Measurements from ENCODE around the gene RCAN2.

The RCAN2 gene

DNA sequence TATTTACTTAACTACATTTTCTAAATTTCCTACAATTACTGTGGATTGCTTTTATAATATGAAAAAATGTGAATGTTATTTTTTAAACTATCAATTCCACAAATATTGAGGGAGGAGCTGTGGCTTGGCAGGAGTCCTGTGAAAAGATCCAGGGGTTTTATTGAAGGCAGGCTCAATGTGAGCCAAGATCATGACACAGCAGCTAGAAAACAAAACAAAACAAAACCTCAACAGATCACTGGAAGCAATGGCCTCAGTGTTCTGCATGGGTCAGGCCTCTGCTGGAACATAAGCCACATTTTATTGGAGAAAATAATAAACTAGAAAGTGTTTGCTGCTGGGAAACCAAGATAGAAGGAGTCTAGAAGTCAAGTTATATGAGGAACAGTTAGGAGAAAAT is 19.4 kb upstream of the RCAN2 start:
- H3K36me3 ChIP-seq (ENCODE audit: control insufficient read depth in 2 of 2, insufficient read depth in 2 of 2, low read length in 2 of 2): no peaks in the 10 kb centered on the region
- H3K9me3 ChIP-seq (ENCODE audit: control insufficient read depth in 2 of 2, low read length in 2 of 2): no peaks in the 10 kb centered on the region
- peaks cover 4% of the 10 kb centered on the region for H3K4me1 ChIP-seq (ENCODE audit: control insufficient read depth, insufficient read depth, low read length)
- H3K9ac ChIP-seq (ENCODE audit: low read length in 2 of 2): no peak overlapping the region
- no peak overlapping the region for H3K4me3 ChIP-seq (ENCODE audit: low read length in 2 of 2)
- peak overlapping the region; percentile 13 for H3K27ac ChIP-seq (ENCODE audit: low read length)
- no peaks in the 10 kb centered on the region for H3K27me3 ChIP-seq (ENCODE audit: control insufficient read depth in 1 of 2, insufficient read depth in 2 of 2, low read length in 2 of 2)

DNA sequence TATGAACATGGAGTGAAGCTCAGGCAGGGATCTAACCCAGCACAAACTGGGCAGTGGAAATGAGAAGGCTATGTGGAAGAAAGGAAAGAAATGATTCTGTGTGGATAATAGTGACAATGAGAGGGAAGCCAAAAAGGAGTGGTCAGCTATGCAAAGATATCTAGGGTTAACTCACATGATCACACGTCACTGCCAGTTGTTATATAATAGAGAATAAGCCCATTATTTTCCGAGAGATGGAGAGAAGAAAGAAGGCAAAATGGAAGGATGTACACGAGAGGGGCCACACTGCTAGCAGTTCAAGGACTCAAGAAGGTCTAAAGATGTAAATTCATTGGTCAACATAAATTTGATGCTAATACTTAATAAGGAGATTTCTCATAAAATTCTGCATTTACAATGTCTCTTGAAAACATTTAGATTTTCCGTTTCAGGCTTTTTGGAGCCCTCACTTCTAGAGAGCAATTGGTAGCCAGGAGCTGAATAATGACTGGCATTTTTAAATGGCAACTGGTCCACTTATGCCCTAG is 18.8 kb upstream of the RCAN2 start:
- Histone ChIP-seq H3K27ac (ENCODE audit: low read length) (peak overlapping the region; percentile 13), H3K27me3 (ENCODE audit: control insufficient read depth in 1 of 2, insufficient read depth in 2 of 2, low read length in 2 of 2) (no peaks in the 10 kb centered on the region), H3K4me1 (ENCODE audit: control insufficient read depth, insufficient read depth, low read length) (peaks cover 4% of the 10 kb centered on the region), H3K4me3 (ENCODE audit: low read length in 2 of 2) (no peak overlapping the region), H3K9me3 (ENCODE audit: control insufficient read depth in 2 of 2, low read length in 2 of 2) (no peaks in the 10 kb centered on the region), H3K9ac (ENCODE audit: low read length in 2 of 2) (no peak overlapping the region), H3K36me3 (ENCODE audit: control insufficient read depth in 2 of 2, insufficient read depth in 2 of 2, low read length in 2 of 2) (no peaks in the 10 kb centered on the region)

DNA sequence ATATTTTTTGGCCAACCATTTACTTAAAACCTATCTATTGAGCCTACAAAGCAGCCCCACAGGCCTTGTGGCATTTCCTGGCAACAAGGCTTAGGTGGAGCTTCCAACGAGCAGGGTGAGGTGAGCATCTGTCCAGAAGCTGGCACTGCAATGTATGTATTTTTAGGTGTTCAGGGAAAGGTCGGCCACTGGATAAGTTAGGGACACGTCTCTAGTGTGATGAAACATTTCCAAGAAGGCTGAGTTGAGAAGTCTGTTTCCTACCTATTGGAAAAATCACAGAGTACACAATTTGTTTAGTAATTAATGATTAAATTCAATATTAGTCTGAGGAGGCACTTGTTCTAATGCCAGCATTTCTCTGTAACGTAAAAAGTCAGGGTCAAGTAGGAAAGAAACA is 17.8 kb upstream of the RCAN2 start:
- Histone ChIP-seq H3K36me3 (ENCODE audit: control insufficient read depth in 2 of 2, insufficient read depth in 2 of 2, low read length in 2 of 2) (no peaks in the 10 kb centered on the region), H3K27ac (ENCODE audit: low read length) (no peak overlapping the region), H3K9me3 (ENCODE audit: control insufficient read depth in 2 of 2, low read length in 2 of 2) (no peaks in the 10 kb centered on the region), H3K4me1 (ENCODE audit: control insufficient read depth, insufficient read depth, low read length) (peaks cover 4% of the 10 kb centered on the region), H3K4me3 (ENCODE audit: low read length in 2 of 2) (no peak overlapping the region), H3K27me3 (ENCODE audit: control insufficient read depth in 1 of 2, insufficient read depth in 2 of 2, low read length in 2 of 2) (no peaks in the 10 kb centered on the region), H3K9ac (ENCODE audit: low read length in 2 of 2) (no peak overlapping the region)

DNA sequence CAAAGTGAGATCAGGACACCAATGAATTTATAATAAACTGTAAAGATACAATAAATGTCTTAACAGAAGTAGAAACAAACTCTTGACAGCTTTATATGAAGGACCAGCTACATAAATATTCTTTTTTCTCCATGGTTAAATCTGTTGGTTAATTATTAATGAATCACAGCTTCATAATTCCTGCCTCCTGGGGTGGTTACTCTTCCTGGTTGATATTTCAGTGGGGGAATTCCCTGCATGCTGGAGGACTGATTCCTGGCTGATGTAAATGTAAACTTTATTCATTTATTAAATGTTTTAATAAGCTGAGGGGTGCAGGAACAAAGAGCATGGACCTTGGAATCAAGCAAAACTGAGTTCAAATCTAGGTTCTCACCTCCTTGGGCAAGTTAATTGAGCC is 16.2 kb upstream of the RCAN2 start:
- no peak overlapping the region for H3K27ac ChIP-seq (ENCODE audit: low read length)
- H3K27me3 ChIP-seq (ENCODE audit: control insufficient read depth in 1 of 2, insufficient read depth in 2 of 2, low read length in 2 of 2): no peaks in the 10 kb centered on the region
- no peaks in the 10 kb centered on the region for H3K36me3 ChIP-seq (ENCODE audit: control insufficient read depth in 2 of 2, insufficient read depth in 2 of 2, low read length in 2 of 2)
- peaks cover 4% of the 10 kb centered on the region for H3K4me1 ChIP-seq (ENCODE audit: control insufficient read depth, insufficient read depth, low read length)
- no peak overlapping the region for H3K9ac ChIP-seq (ENCODE audit: low read length in 2 of 2)
- H3K4me3 ChIP-seq (ENCODE audit: low read length in 2 of 2): no peak overlapping the region
- no peaks in the 10 kb centered on the region for H3K9me3 ChIP-seq (ENCODE audit: control insufficient read depth in 2 of 2, low read length in 2 of 2)

- Histone ChIP-seq H3K4me3 (ENCODE audit: low read length in 2 of 2) (no peak overlapping the region), H3K9me3 (ENCODE audit: control insufficient read depth in 2 of 2, low read length in 2 of 2) (no peaks in the 10 kb centered on the region), H3K4me1 (ENCODE audit: control insufficient read depth, insufficient read depth, low read length) (no peaks in the 10 kb centered on the region), H3K27ac (ENCODE audit: low read length) (no peak overlapping the region), H3K9ac (ENCODE audit: low read length in 2 of 2) (no peak overlapping the region), H3K36me3 (ENCODE audit: control insufficient read depth in 2 of 2, insufficient read depth in 2 of 2, low read length in 2 of 2) (no peaks in the 10 kb centered on the region), H3K27me3 (ENCODE audit: control insufficient read depth in 1 of 2, insufficient read depth in 2 of 2, low read length in 2 of 2) (no peaks in the 10 kb centered on the region)
These were observed 14.7 kb upstream of the RCAN2 start for GRCh38 chr6:46505693-46506512.

GRCh38 chr6:46504242-46504641 is 13.0 kb upstream of the RCAN2 start:
- no peaks in the 10 kb centered on the region for H3K36me3 ChIP-seq (ENCODE audit: control insufficient read depth in 2 of 2, insufficient read depth in 2 of 2, low read length in 2 of 2)
- no peaks in the 10 kb centered on the region for H3K27me3 ChIP-seq (ENCODE audit: control insufficient read depth in 1 of 2, insufficient read depth in 2 of 2, low read length in 2 of 2)
- no peak overlapping the region for H3K27ac ChIP-seq (ENCODE audit: low read length)
- H3K4me1 ChIP-seq (ENCODE audit: control insufficient read depth, insufficient read depth, low read length): no peaks in the 10 kb centered on the region
- H3K9me3 ChIP-seq (ENCODE audit: control insufficient read depth in 2 of 2, low read length in 2 of 2): no peaks in the 10 kb centered on the region
- H3K4me3 ChIP-seq (ENCODE audit: low read length in 2 of 2): no peak overlapping the region
- H3K9ac ChIP-seq (ENCODE audit: low read length in 2 of 2): no peak overlapping the region

DNA sequence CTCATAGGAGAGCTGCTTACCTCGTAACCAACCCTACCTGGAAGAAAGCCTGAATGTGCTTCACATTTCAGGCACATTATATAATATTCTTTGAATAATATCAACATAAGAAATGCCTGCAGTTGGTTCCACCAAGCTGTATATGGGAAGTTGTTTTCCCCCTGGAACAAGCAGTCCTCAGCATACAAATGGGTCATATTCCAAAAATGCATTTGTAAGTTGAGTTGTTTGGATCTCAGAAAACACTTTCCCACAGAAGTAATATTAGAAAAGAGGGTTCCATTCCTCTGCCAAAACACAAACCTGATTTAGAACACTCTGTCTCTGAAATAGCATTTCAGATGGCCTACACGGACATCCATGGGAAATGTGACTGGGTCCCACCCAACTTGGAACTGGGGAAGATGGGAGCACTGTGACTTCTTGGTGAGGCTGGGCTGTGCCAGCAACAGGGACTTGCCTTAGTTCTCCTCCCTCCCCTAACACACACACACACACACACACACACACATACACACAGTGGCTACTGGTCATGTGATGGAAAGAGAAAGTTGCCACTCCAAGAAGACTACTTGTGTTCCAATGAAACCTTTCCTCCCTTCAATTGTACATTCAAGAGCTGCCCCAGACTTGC is 11.4 kb upstream of the RCAN2 start:
- no peaks in the 10 kb centered on the region for H3K36me3 ChIP-seq (ENCODE audit: control insufficient read depth in 2 of 2, insufficient read depth in 2 of 2, low read length in 2 of 2)
- no peak overlapping the region for H3K27ac ChIP-seq (ENCODE audit: low read length)
- H3K9ac ChIP-seq (ENCODE audit: low read length in 2 of 2): no peak overlapping the region
- no peaks in the 10 kb centered on the region for H3K27me3 ChIP-seq (ENCODE audit: control insufficient read depth in 1 of 2, insufficient read depth in 2 of 2, low read length in 2 of 2)
- no peaks in the 10 kb centered on the region for H3K9me3 ChIP-seq (ENCODE audit: control insufficient read depth in 2 of 2, low read length in 2 of 2)
- H3K4me3 ChIP-seq (ENCODE audit: low read length in 2 of 2): no peak overlapping the region
- H3K4me1 ChIP-seq (ENCODE audit: control insufficient read depth, insufficient read depth, low read length): no peaks in the 10 kb centered on the region

GRCh38 chr6:46501136-46502089 is 10.2 kb upstream of the RCAN2 start:
- no peak overlapping the region for H3K27ac ChIP-seq (ENCODE audit: low read length)
- H3K36me3 ChIP-seq (ENCODE audit: control insufficient read depth in 2 of 2, insufficient read depth in 2 of 2, low read length in 2 of 2): no peaks in the 10 kb centered on the region
- no peak overlapping the region for H3K9ac ChIP-seq (ENCODE audit: low read length in 2 of 2)
- no peaks in the 10 kb centered on the region for H3K9me3 ChIP-seq (ENCODE audit: control insufficient read depth in 2 of 2, low read length in 2 of 2)
- no peaks in the 10 kb centered on the region for H3K4me1 ChIP-seq (ENCODE audit: control insufficient read depth, insufficient read depth, low read length)
- no peaks in the 10 kb centered on the region for H3K27me3 ChIP-seq (ENCODE audit: control insufficient read depth in 1 of 2, insufficient read depth in 2 of 2, low read length in 2 of 2)
- no peak overlapping the region for H3K4me3 ChIP-seq (ENCODE audit: low read length in 2 of 2)

GRCh38 chr6:46500382-46500781 is 9.1 kb upstream of the RCAN2 start:
- H3K4me1 ChIP-seq (ENCODE audit: control insufficient read depth, insufficient read depth, low read length): no peaks in the 10 kb centered on the region
- H3K36me3 ChIP-seq (ENCODE audit: control insufficient read depth in 2 of 2, insufficient read depth in 2 of 2, low read length in 2 of 2): no peaks in the 10 kb centered on the region
- no peak overlapping the region for H3K9ac ChIP-seq (ENCODE audit: low read length in 2 of 2)
- no peaks in the 10 kb centered on the region for H3K9me3 ChIP-seq (ENCODE audit: control insufficient read depth in 2 of 2, low read length in 2 of 2)
- no peak overlapping the region for H3K27ac ChIP-seq (ENCODE audit: low read length)
- H3K27me3 ChIP-seq (ENCODE audit: control insufficient read depth in 1 of 2, insufficient read depth in 2 of 2, low read length in 2 of 2): no peaks in the 10 kb centered on the region
- no peak overlapping the region for H3K4me3 ChIP-seq (ENCODE audit: low read length in 2 of 2)
